HG02884 (cell line): ENCODE measurements around the gene SEZ6L.
"Not testable (repeated sequence)": the region's sequence is repeated elsewhere in the genome, so short reads cannot be mapped to it uniquely, and the experiment has no call there.

ENCODE experiments used
- ATAC-seq: cut with Tn5 transposase; IDR thresholded peaks from one replicate; pipeline ENCODE4 v1.9.1; 2021; ENCODE audit warnings: mild to moderate bottlenecking, moderate library complexity; ENCODE audit not compliant: unreplicated experiment

SEZ6L gene

DNA sequence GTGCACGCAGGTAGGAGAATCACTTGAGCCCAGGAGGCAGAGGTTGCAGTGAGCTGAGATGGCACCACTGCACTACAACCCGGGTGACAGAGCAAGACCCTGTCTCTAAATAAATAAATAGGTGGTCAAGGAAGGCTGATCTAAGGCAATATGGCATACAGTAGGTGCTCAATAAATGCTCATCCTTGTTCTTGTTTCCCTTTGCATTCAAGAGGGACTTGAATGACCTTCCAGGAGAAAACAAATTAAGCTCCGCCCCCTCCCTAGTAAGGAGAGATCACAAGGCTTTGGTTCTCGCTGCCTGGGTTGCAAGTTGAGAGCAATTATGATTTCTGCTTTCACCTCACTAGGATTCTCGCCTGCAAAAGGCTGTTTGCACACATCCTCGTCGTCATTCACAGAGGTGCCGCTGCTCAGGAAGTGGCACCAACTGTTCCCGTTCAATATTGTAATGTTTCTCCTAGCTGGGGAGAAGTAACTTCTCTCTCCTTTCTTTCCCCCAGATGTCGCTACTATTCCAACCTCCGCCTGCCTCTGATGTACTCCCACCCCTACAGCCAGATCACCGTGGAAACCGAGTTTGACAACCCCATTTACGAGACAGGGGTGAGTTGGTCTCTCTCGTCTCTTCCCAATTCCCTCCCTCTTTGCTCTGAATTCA, 208.0 kb downstream of the SEZ6L start:
- no peak for ATAC-seq

DNA sequence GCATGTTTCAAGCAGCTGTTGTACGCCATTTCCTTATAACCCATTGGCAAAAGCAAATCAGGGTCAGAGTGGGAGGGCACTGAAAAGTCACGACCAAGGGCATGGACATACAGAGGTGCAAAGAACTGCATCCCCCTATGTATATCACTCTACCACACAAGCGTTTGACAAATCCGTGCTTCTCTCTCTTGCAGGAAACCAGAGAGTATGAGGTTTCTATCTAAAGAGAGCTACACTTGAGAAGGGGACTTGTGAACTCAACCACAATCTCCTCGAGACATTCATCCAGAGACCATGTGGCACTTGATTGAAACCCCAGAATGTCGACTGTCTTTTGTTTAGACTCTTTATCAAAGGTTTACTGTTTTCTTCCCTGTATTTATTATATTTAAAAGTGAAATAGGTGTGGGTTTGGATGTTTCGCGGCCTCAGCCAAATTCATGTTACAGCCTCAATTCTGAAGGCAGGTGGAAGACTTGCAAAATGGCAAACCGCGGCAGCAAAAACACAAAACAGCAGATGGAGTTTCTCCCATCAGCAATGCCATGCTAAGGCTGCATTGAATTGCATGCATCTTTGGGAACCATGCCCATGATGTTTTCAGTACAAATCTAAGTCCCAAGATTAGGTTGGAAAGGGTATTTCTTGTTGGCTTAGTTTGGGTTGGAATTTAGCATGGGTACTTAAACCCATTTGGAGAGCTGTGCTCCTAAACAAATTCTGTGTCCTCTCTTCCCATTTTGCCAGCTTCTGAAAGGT, 211.0 kb downstream of the SEZ6L start:
- ATAC-seq = no peak

DNA sequence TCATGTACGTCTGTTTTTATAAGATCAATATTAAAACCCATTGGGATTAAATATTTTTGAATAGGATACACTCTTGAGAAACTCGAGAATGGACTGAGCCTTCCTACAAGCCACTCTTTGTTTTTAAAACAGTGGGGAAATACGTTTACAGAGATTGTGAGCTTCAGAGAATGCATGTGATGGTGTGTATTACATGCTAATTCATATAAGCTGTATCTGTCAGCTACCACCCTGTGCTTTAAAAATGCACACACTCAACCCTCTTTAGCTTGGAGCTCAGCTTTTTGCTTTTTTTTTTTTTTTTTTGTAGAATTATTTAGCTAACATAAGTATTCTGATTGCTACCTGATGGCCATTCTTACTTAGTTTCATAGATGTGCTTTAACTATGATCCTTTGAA, 213.5 kb downstream of the SEZ6L start:
- no peak for ATAC-seq

DNA sequence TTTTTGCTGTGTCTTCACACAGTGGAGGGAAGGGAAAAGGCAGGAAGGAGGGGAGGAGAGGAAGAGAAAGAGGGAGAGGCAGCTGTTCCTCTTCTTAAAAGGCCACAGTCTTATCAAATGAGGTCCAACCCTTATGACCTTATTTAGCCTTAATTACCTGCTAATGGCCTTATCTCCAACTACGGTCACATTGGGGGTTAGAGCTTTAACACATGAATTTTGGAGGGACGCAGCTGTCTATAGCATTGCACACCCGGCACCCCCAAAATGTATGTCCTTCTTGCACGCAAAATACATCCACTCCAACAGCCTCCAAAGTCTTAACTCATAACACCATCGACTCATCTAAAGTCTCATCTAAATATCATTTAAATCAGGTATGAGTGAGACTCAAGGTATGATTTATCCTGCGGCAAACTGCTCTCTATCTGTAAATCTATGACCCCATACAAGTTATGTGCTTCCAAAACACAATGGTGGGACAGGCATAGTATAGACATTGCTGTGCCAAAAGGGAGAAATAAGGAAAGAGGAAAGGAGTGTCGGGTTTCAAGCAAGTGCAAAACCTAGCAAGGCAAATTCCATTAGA, 214.8 kb downstream of the SEZ6L start:
- ATAC-seq = no peak

DNA sequence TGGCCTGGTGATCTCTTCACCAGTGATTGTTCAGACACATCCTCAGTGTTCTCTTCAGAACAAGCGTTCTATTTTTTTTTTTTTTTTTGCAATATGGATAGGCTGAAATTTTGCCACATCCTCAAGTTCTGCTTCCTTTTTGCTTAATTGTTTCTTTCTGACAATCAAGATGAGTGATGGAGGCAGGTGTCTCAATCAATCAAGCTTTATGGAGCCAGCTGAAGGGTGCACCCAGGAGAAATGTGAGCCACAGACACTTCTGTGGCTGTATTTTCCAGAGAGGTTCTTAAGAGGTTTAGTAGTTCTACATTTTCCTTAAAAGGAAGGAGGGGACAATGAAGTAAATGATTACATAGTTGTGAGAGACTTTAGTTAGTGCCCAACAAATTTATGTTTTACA, 215.9 kb downstream of the SEZ6L start:
- ATAC-seq = no peak

DNA sequence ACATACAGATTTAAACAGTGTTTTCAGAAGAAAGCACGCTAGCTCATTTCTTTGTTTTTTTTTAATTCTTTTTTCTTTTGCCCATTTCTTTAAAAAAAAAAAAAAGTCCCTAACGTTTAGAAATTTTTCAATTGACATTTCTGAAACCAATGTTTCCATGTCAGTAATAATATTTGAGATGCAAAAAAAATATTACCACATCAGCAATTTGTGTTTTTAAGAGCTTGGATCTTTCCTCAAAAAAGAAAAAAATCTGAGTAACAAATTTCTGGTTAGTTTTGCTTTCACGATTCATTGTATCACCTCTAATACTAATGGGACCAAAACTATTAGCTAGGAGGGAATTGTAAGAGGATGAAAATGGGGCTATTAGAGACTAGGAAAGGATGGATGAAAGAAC, 219.9 kb downstream of the SEZ6L start:
- ATAC-seq = no peak

DNA sequence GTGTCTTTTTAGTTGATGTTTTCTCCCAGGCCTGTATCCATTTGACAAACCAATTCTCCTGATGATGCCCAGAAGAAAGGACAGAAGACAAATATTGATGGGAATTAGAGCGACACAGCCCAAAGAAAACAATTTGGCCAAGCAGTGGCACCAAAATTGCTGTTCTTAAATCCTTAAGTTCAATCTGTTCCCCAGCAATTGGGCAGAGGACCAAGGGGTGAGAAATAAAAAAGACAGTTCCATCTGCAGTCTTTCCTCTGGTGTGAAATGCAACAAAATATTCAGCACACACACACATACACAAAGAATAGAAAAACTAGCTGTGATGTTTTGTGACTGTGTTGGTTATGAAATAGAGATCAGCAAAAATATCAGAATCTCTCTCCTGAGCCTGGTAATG, 221.8 kb downstream of the SEZ6L start:
- ATAC-seq = no peak

DNA sequence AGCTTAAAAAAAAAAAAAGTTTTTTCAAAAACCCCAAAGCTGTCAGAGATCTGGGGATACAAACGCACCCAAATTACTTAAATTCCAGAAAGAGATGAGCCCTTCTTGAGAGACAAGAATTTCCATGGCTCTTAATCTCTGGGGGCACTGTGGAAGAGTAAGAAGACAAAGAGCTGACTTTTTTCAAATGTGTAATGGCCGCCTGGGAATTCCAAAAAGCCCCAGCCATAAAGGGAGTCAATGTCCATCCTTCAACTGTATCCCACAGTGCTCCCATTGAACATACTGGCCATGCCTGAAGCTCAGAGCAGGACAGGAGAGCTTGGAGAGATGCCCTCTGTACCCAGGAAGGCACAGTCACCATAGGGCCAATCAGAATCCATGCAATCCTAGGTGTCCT, 222.4 kb downstream of the SEZ6L start:
- ATAC-seq = no peak

DNA sequence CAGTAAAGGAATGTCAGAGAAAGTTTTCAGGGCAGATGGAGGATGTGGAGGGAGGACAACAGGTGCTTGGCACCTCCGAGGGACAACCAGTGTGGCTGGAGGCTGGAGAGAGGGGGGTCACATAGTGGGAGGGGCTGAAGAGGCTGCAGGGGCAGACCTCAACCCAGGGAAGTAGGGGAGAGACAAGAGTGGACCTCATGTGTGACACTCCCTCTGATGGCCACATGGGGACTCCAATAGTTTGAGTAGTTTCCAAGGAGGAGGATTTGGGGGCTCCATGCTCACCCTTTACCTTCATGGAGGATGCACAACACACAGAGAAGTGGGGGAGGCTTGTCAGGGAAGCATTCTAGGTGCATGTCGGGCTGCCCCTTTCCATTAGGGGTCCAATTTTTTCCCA, 224.7 kb downstream of the SEZ6L start:
- ATAC-seq = no peak

DNA sequence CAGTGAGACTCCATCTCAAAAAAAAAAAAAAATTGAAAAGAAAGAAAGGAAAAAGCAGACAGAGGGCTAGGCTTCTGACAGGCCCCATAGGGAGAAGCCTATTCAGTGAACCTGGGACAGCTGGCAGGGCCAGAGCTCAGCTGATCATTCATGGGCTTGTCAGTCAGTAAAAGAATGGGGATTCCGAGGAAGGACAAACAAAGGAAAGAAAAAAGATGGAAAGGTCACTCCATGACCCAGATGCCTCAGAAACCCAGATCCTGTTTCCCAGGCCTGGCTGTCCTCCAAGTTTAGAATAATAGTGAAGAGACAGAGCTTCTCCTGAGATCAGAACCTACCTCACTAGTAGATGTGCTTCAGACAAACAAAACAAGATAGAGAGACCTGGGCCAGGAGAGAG, 225.5 kb downstream of the SEZ6L start:
- ATAC-seq = no peak

DNA sequence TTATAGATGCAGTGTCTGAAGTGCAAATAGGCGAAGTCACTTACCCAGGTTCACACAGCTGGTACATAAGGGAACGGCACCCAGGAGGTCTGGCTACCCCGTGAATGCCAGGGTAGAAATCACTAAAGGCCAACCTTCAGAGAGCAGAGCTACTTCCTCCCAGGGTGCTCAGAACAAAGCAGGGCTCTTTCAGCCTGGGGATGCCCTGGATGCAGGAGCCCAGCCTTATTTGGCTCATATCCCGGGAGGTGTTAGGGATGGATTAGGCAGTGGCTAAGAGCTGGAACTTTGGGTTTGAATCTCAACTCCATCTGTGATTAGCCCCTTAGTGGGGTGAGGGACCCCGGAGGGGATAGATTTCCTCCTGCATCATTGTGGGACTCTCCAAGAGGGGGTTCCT, 226.7 kb downstream of the SEZ6L start:
- no peak for ATAC-seq

DNA sequence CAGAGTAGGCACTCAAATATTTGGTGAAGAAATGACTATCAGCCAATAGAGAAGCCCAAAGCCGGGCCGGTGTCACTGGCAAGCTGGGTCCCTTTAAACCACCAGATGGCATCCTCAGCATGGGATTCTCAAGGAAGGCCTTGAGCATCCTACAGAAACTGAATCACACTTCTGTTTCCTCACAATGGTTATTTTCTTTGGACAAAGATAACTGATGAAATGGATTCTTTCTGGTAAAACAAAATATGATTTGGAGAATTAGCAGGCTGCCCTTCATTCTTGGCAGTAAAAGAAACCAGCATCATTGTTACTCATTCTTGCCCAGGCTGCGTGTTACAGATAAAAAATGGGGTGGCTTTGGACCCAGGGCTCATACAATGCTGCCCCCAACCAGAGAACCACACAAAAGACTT, 229.5 kb downstream of the SEZ6L start:
- no peak for ATAC-seq

DNA sequence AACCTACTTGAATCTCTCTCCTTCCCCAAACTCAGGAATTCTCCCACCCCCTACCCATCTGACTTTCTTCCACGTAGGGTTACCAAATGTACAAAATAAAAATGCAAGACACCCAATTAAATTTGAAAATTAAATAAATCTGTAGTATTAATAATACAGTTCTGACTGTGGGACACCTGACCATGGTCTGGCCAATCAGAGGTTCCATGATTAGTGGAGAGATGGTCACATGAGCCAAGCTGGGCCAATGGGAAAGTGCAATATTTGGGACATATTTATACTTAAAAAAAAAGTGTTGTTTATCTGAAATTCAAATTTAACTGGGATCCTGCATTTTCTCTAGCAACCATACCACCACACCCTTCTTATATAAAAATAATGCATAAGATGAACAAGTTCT, 230.0 kb downstream of the SEZ6L start:
- no peak for ATAC-seq

DNA sequence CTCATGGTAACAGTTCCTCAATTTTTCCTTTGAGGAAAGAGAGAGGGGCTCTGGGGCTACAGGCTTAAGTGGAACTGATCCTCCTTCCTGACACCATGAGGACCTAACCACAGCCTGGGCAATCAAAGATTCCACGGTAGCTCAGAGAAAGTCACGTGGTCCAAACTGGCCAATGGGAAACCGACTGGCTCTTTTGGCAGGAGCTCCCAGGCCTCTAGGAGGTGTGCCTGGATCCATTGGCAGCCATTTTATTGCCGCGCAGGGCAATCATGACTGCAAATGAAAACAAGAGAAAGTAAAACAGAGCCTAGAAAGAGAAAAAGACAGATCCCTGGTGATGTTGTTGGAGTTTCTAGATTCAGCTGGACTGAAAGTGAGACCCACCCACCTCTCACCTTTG, 232.5 kb downstream of the SEZ6L start:
- no peak for ATAC-seq

DNA sequence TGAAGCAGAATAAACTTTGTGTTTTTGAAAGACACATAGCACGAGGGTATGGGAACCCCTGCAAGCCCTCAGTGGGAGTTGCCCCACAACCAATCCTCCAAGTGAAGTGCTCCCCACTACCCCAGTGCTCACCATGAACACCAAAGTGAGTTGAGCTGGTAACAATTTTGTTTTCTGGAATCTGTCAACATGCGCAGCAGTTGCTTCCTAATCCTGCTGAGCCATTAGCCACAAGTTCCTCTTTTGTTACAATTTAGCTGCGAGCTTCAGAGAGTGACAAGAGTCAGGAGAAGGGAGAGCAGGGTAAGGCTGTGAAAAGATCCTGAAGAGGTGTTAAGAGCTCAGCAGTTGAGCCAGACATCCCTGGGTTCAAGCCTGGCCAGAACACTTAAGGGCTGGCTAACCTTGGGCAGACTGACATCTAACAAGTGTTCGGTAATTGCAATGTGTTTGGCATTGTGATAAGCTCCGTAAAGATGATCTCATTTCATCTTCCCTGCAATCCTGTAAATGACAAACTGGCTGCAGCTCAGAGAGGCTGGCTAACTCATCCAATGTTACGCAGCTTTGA, 235.7 kb downstream of the SEZ6L start:
- ATAC-seq = no peak

DNA sequence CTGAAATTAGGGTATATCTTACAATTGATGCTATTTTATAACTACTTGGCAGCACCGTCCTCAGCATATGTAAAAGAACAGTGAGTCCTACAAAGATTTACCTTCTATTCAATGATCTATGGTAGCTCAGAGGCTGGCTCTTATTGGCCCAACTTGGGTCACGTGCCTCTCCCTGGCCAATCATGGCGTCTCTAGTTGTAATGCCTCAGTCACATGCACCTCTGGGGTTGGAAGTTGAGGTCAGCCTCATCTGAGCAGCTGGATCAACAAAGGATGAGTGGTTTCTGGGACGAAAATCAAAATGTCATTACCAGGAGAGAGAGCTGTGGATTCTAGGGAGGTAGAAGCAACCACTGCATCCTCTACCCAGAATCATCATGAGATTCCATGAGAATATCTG, 236.9 kb downstream of the SEZ6L start:
- ATAC-seq = no peak

DNA sequence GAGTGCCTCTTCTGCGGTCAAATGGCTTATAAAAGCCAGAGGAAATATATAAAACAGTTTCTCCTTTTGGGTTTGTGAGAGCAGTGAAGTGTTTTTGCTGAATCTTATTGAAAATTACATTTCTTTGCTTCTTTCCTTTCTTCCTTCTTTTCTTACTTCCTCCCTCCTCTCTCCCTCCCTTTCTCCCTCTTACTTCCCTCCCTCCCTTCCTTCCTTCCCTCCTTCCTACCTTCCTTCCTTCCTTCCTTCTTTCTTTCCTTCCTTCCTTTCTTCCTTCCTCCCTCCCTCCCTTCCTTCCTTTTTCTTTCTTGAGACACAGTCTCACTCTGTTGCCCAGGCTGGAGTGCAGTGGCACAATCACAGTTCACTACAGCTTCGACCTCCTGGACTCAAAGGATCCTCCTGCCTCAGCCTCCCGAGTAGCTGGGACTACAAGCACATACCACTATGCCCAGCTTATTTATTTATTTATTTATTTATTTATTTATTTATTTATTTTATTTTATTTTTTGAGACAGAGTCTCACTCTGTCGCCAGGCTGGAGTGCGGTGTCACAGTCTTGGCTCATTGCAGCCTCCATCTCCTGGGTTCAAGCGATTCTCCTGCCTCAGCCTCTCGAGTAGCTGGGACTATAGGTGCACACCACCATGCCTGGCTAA, 239.4 kb downstream of the SEZ6L start:
- not testable (repeated sequence) for ATAC-seq

DNA sequence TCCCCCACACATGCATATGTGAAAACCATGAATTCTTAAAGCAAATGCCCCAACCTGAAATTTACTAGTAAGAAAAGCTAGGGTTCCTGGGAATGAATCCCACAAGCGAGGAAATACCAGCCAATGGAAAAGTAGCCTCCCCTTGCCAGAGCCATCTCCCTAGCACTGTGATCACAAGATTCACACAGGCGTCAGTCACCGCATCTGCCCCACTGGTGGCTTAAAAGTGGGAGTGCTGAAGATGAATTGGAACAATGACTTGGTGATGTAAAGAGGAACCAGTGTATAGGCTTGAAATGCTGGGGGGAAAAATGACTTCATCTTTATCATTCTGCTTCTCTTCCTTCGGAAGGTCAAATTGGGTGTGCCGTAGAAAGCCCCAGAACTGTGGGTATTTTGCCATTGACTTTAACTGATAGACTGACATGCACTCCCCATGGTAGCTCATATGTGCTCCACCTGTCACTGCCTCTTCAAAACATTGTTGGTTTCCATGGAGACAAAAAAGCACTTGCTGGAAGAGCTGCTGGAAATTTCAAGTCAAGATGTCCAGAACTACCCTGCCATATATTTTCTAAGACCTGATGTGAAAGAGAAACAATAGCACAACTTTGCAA, 240.6 kb downstream of the SEZ6L start:
- no peak for ATAC-seq

DNA sequence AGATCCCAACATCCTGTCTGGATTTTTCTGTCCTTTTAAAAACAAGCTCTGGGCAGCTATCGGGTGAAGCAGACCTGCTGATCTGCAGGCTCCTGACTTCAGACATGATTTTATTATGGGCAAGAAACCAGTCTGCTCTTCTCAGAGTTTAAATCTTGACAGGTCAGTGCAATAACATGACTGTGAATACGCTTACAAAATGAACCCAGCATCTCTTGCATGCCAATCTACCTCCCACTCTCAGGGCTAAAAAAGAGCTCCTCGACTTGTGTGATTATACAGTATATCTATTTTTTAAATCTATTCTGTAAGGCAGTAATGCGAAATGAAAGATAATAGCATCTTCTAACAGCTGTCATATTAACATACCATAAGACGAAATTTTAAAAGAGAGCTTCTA, 241.1 kb downstream of the SEZ6L start:
- no peak for ATAC-seq

DNA sequence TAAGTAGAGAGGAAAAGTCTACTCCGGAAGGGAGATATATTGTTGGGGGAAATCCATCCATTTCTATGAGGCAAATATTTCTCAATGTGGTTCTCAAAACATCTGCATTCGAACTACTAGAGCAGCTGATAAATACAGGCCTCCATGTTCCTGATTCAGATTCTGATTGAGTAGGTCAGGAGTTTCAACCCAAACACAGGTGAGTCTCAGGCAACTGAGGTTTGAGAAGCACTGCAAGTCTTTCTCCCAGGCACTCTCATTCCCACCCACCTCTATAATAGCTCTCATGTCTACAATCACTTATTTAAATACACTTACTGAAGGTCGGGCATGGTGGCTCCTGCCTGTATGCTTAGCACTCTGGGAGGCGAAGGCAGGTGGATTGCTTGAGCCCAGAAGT, 245.1 kb downstream of the SEZ6L start:
- ATAC-seq = no peak

DNA sequence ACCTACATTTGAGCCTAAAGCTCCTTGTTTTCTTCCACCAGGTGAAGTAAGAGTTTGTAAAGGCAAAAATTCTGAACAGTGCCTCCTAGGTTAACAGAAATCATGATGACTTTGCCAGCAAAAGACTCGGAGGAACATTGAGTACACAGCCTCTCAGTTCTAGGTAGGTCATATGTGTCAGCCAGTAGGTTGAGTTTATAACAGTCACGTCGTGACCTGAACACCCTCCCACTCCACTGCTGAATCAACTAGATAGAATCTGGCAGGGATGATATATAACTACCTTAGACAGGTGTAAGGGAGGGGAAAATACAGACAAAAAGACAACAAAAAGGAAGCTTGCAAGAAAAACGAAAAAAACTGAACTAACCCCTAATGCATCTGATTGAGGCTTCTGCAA, 247.0 kb downstream of the SEZ6L start:
- no peak for ATAC-seq
